Mucosa of rectum (tissue), 2 donors: Measurements from ENCODE around the gene PDSS1.
"Not testable (repeated sequence)": the region's sequence is repeated elsewhere in the genome, so short reads cannot be mapped to it uniquely, and the experiment has no call there.

Source experiments
- H3K27ac ChIP-seq, 2 donors: one replicate each; pipeline ENCODE4 v1.7.0; 2013; ENCODE audit warnings: inconsistent platforms in 2 of 2, low read depth in 2 of 2, low read length in 2 of 2
- H3K27me3 ChIP-seq, 2 donors: one replicate each; pipeline ENCODE4 v1.7.0; 2013; ENCODE audit warnings: low read length in 2 of 2; ENCODE audit not compliant: control insufficient read depth in 2 of 2, insufficient read depth in 2 of 2
- H3K36me3 ChIP-seq, 2 donors: one replicate each; pipeline ENCODE4 v1.7.0; 2013; ENCODE audit warnings: low read length in 2 of 2; ENCODE audit not compliant: control insufficient read depth in 2 of 2, insufficient read depth in 2 of 2
- H3K4me1 ChIP-seq, 2 donors: one replicate each; pipeline ENCODE4 v1.7.0; 2013; ENCODE audit warnings: low read length in 2 of 2, mild to moderate bottlenecking in 1 of 2; ENCODE audit not compliant: control insufficient read depth in 2 of 2, insufficient read depth in 2 of 2
- H3K4me3 ChIP-seq, 2 donors: one replicate each; pipeline ENCODE4 v1.7.0; 2013; ENCODE audit warnings: low read length in 2 of 2
- H3K9ac ChIP-seq, 2 donors: one replicate each; pipeline ENCODE4 v1.7.0; 2013; ENCODE audit warnings: low read length in 2 of 2, low read depth in 1 of 2, mild to moderate bottlenecking in 1 of 2
- H3K9me3 ChIP-seq, 2 donors: one replicate each; pipeline ENCODE4 v1.7.0; 2013; ENCODE audit warnings: low read length in 2 of 2; ENCODE audit not compliant: control insufficient read depth in 2 of 2
- donor health status: healthy.
- donor health status: Normal muscosa, but diverticular disease.

PDSS1 gene

DNA sequence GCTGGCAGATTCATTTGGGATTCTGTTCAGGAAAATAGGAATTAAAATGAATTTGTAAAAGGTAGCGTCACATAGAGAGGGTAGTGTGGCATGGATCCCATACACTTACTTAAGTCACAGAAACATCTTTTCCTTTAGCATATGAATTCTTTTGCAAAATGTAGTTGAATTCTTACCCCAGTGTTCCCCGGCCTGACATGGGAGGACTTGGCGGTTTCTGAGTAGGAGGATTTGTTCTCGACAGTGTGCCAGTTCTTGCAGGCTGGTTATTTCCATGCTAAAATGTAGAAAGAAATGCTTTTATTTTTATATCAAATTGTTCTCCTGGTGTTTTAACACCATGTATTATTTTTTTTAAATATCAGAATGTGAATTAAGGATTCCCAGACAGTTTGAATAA is 72.6 kb downstream of the PDSS1 start:
- no peak overlapping the region for H3K27ac ChIP-seq
- H3K9me3 ChIP-seq = no peaks in the 10 kb centered on the region
- H3K4me3 ChIP-seq = no peak overlapping the region
- H3K27me3 ChIP-seq = no peaks in the 10 kb centered on the region
- H3K9ac ChIP-seq = no peak overlapping the region
- peaks cover 6 to 11% of the 10 kb centered on the region in 2 donors for H3K36me3 ChIP-seq
- H3K4me1 ChIP-seq = peaks cover 0 to 2% of the 10 kb centered on the region in 2 donors

DNA sequence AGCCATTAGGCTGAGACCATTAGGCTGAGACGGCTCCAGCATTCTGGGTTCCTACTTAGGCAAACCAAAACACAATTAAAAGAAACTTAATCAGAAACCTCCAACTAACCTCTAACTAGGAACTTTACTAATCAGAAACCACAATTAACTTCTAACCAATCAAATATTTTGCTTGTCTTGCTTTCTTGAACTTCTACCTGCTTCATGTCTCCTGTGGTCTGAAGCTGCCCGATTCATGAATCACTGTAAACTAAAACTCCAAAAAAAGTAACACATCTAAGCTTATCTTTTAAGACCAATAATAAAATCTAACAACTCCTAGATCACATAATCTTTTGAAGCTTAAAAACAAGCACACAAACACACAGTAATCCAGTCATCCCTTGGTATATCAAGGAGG is 76.1 kb downstream of the PDSS1 start:
- Histone ChIP-seq H3K4me1 (peaks cover 0 to 2% of the 10 kb centered on the region in 2 donors), H3K36me3 (peaks cover 1 to 2% of the 10 kb centered on the region in 2 donors), H3K27me3 (no peaks in the 10 kb centered on the region), H3K27ac (no peak overlapping the region), H3K9ac (no peak overlapping the region), H3K9me3 (no peaks in the 10 kb centered on the region), H3K4me3 (no peak overlapping the region)

- Histone ChIP-seq H3K27me3 (no peaks in the 10 kb centered on the region), H3K4me3 (no peak overlapping the region), H3K9ac (no peak overlapping the region), H3K36me3 (no peaks in the 10 kb centered on the region), H3K27ac (no peak overlapping the region), H3K9me3 (no peaks in the 10 kb centered on the region), H3K4me1 (peaks cover 16 to 18% of the 10 kb centered on the region in 2 donors)
Observed at GRCh38 chr10:26776258-26776657, 78.8 kb downstream of the PDSS1 start.

GRCh38 chr10:26777686-26778085 is 80.2 kb downstream of the PDSS1 start:
- Histone ChIP-seq H3K4me3 (no peak overlapping the region), H3K9ac (no peak overlapping the region), H3K27me3 (no peaks in the 10 kb centered on the region), H3K4me1 (peaks cover 16 to 26% of the 10 kb centered on the region in 2 donors), H3K9me3 (no peaks in the 10 kb centered on the region), H3K36me3 (no peaks in the 10 kb centered on the region), H3K27ac (no peak overlapping the region)

DNA sequence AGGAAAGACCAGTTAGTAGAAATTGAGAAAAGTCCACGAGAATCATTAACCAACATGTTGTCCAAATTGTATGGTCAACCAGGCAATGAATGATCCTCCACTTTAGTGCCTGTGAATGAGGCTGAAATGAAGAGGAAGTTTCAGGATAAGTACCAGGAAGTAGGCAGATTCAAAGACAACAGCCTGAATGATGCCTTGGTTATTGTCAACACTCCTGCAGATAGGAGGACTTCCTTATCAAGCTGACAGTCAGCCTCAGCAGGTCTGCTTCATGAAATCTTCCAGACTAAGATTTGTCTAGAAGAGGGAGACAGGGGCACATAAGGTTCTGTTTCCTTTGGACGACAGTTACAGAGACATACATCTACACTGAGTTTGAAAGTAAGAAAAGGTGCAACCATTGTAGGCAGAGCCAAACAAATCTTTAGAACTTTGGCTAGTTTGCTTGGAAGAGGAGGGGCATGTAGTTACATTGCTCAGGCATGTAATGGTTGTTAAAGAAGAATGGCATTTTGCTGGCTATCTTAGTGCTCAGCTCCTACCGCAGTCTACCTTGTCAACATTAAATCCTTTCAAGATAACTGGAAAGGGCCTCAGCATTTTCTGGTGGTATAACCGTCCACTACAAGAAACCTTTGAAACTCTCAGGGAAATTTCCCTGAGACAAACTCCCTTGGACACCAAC is 81.8 kb downstream of the PDSS1 start:
- no peaks in the 10 kb centered on the region for H3K27me3 ChIP-seq
- H3K4me1 ChIP-seq = peaks cover 14 to 26% of the 10 kb centered on the region in 2 donors
- no peak overlapping the region for H3K4me3 ChIP-seq
- H3K36me3 ChIP-seq = no peaks in the 10 kb centered on the region
- H3K9ac ChIP-seq = no peak overlapping the region
- no peaks in the 10 kb centered on the region for H3K9me3 ChIP-seq
- H3K27ac ChIP-seq = peak overlapping the region; percentile 18 to 59

DNA sequence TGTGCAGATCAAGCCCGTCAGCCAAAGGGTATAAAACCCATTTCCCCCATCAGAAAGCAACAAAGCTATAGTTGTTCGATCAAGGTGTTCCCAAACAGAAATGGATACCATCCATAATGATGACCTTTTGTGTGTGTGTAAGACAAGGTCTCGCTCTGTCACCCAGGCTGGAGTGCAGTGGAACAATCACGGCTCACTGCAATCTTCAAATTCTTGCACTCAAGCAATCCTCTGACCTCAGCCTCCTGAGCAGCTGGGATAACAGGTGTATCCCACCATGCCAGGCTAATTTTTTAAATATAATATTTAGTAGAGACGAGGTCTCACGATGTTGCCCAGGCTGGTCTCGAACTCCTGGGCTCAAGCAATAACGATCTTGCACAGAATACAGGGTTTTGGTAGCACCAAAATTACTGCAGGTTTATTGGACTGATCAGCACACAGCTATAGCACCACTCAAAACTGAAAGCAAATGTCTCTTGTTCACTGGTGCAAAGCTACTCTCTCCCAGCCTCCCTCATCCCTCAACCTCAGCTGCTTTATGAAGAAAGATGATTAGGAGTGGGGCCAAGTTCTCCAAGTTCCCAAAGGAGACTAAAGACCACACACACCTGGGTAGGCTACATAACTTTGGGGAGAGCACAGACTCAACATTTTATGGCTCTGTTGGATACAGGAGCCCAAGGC is 82.7 kb downstream of the PDSS1 start:
- no peaks in the 10 kb centered on the region for H3K27me3 ChIP-seq
- H3K27ac ChIP-seq = no peak overlapping the region
- no peaks in the 10 kb centered on the region for H3K36me3 ChIP-seq
- no peak overlapping the region for H3K4me3 ChIP-seq
- no peak overlapping the region for H3K9ac ChIP-seq
- no peaks in the 10 kb centered on the region for H3K9me3 ChIP-seq
- H3K4me1 ChIP-seq = peaks cover 14 to 26% of the 10 kb centered on the region in 2 donors

GRCh38 chr10:26780793-26781601 is 83.5 kb downstream of the PDSS1 start:
- H3K9me3 ChIP-seq = no peaks in the 10 kb centered on the region
- no peaks in the 10 kb centered on the region for H3K27me3 ChIP-seq
- peaks cover 17 to 30% of the 10 kb centered on the region in 2 donors for H3K4me1 ChIP-seq
- H3K36me3 ChIP-seq = no peaks in the 10 kb centered on the region
- H3K9ac ChIP-seq = no peak overlapping the region
- H3K4me3 ChIP-seq = no peak overlapping the region
- H3K27ac ChIP-seq = peak overlapping the region in 1 of 2 donors; percentile 2

DNA sequence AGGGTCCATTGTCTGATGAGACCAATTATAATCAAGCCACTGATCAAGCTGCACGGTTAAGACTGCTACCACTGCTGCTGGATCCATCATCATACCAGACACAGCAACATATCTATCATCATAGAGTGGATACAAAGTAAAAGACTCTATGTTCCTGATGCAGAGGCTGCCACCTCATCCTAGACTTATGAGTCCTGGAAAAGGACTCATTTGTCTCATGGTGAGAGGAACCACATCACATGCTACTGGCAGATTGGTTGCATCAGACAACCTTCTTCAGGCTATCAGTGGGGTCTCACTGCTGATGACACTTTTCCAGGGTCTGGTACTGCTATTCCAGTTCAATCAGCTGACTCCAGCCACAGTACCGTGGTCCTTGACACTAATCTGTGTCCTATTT is 84.3 kb downstream of the PDSS1 start:
- H3K27ac ChIP-seq = peak overlapping the region in 1 of 2 donors; percentile 2
- H3K27me3 ChIP-seq = no peaks in the 10 kb centered on the region

GRCh38 chr10:26787362-26787761 is 89.9 kb downstream of the PDSS1 start:
- Histone ChIP-seq H3K9ac (no peak overlapping the region), H3K9me3 (no peaks in the 10 kb centered on the region), H3K4me3 (no peak overlapping the region), H3K4me1 (peaks cover 3% of the 10 kb centered on the region in 2 donors), H3K36me3 (no peaks in the 10 kb centered on the region), H3K27ac (no peak overlapping the region), H3K27me3 (no peaks in the 10 kb centered on the region)

More for the DNA sequence above, 84.3 kb downstream of the PDSS1 start:
- Histone ChIP-seq H3K4me1 (peaks cover 17 to 30% of the 10 kb centered on the region in 2 donors), H3K9me3 (no peaks in the 10 kb centered on the region), H3K36me3 (no peaks in the 10 kb centered on the region), H3K9ac (no peak overlapping the region), H3K4me3 (no peak overlapping the region)

GRCh38 chr10:26789779-26790178 is 92.3 kb downstream of the PDSS1 start:
- H3K27me3 ChIP-seq, H3K4me1 ChIP-seq, H3K36me3 ChIP-seq, H3K9me3 ChIP-seq, H3K4me3 ChIP-seq, H3K9ac ChIP-seq, H3K27ac ChIP-seq: not testable (repeated sequence)
